HFFc6 (cell line): Measurements from ENCODE around the gene PTGES. TPM values are rescaled to one million over a fixed set of nuclear protein-coding genes. Genes with fewer than 3 reads are reported as not detected.
A peak's percentile ranks its signal among the peaks of the same experiment; 100 is the strongest.

Source experiments
- DNase-seq: peaks from one replicate; pipeline ENCODE4 v3.0.0-alpha.2; 2018
- H3K27ac Mint-ChIP-seq: 2 replicates; pipeline ENCODE4 v1.8.0; 2020; ENCODE audit warnings: mild to moderate bottlenecking, mixed read lengths
- H3K27me3 Mint-ChIP-seq: 2 replicates; pipeline ENCODE4 v1.8.0; 2021; ENCODE audit warnings: mild to moderate bottlenecking, moderate library complexity, mixed read lengths; ENCODE audit not compliant: insufficient read depth
- H3K36me3 Mint-ChIP-seq: 2 replicates; pipeline ENCODE4 v1.8.0; 2021; ENCODE audit warnings: low read depth, mixed read lengths
- H3K4me1 Mint-ChIP-seq: 2 replicates; pipeline ENCODE4 v1.8.0; 2020; ENCODE audit warnings: low read depth, mixed read lengths
- H3K4me3 Mint-ChIP-seq: 2 replicates; pipeline ENCODE4 v1.8.0; 2020; ENCODE audit warnings: mild to moderate bottlenecking, moderate library complexity, mixed read lengths
- H3K9me3 Mint-ChIP-seq: 2 replicates; pipeline ENCODE4 v1.8.0; 2020; ENCODE audit warnings: mild to moderate bottlenecking, mixed read lengths
- CTCF ChIP-seq: fragments of 200-600 bp; sonication (generic); IDR thresholded peaks from 2 replicates; pipeline ENCODE4 v1.5.0; 2021; ENCODE audit warnings: antibody characterized with exemption, mild to moderate bottlenecking
- total RNA-seq, 6 experiments: library from RNA; stranded (reverse); fragmentation: NEBNext Ultra II Directional; extraction: Animal tissue kit (Norgen Biotek cat#: 25700); gene quantifications; 2 replicates in 1 of 6; 3 replicates in 5 of 6; pipeline ENCODE4 v1.2.3, GENCODE V29; 2021

Gene PTGES
- total RNA-seq, 6 experiments from 2014 or later = 11.3 to 29.6 (median 26.0) TPM

GRCh38 chr9:129697656-129698253, 55.1 kb downstream of the PTGES start:
- Mint-ChIP-seq H3K4me3 (peak overlapping the region; percentile 74), H3K9me3 (no peaks in the 10 kb centered on the region), H3K27ac (peak overlapping the region; percentile 97), H3K27me3 (peaks cover 4% of the 10 kb centered on the region; the same call in 1 of the 2 replicates), H3K36me3 (peaks cover 25% of the 10 kb centered on the region), H3K4me1 (peaks cover 74% of the 10 kb centered on the region)
- TF ChIP-seq CTCF = peak; percentile 16; the same call in 1 of the 2 replicates
- peak; percentile 80 for DNase-seq

- Mint-ChIP-seq H3K9me3 (no peaks in the 10 kb centered on the region; the same call in 1 of the 2 replicates), H3K36me3 (peaks cover 27% of the 10 kb centered on the region), H3K27me3 (peaks cover 4% of the 10 kb centered on the region; the same call in 1 of the 2 replicates), H3K4me1 (peaks cover 67% of the 10 kb centered on the region), H3K4me3 (peak overlapping the region; percentile 82), H3K27ac (peak overlapping the region; percentile 97)
- TF ChIP-seq CTCF = no peak
- DNase-seq = peak; percentile 63
These were observed 55.7 kb downstream of the PTGES start for GRCh38 chr9:129696944-129697655.

GRCh38 chr9:129695870-129696269, 57.0 kb downstream of the PTGES start:
- DNase-seq = no peak
- peaks cover 58% of the 10 kb centered on the region for H3K4me1 Mint-ChIP-seq
- peaks cover 4% of the 10 kb centered on the region; the same call in 1 of the 2 replicates for H3K27me3 Mint-ChIP-seq
- H3K4me3 Mint-ChIP-seq = peak overlapping the region; percentile 9; the same call in 1 of the 2 replicates
- TF ChIP-seq CTCF = no peak
- peak overlapping the region; percentile 84; the same call in 1 of the 2 replicates for H3K27ac Mint-ChIP-seq
- peaks cover 26% of the 10 kb centered on the region for H3K36me3 Mint-ChIP-seq
- H3K9me3 Mint-ChIP-seq = no peaks in the 10 kb centered on the region; the same call in 1 of the 2 replicates

- no peak for TF ChIP-seq CTCF
These were observed 58.6 kb downstream of the PTGES start for GRCh38 chr9:129694243-129694646.

GRCh38 chr9:129693741-129694140, 59.1 kb downstream of the PTGES start:
- peak overlapping the region; percentile 84 for H3K27ac Mint-ChIP-seq
- H3K27me3 Mint-ChIP-seq = peaks cover 4% of the 10 kb centered on the region; the same call in 1 of the 2 replicates
- no peak for TF ChIP-seq CTCF
- H3K4me1 Mint-ChIP-seq = peaks cover 41% of the 10 kb centered on the region
- no peak overlapping the region for H3K4me3 Mint-ChIP-seq
- H3K36me3 Mint-ChIP-seq = peaks cover 21% of the 10 kb centered on the region
- H3K9me3 Mint-ChIP-seq = no peaks in the 10 kb centered on the region; the same call in 1 of the 2 replicates
- DNase-seq = no peak

More at GRCh38 chr9:129694243-129694646, 58.6 kb downstream of the PTGES start:
- H3K27me3 Mint-ChIP-seq = peaks cover 4% of the 10 kb centered on the region; the same call in 1 of the 2 replicates
- H3K4me3 Mint-ChIP-seq = peak overlapping the region; percentile 42; the same call in 1 of the 2 replicates
- no peaks in the 10 kb centered on the region; the same call in 1 of the 2 replicates for H3K9me3 Mint-ChIP-seq
- peak overlapping the region; percentile 84 for H3K27ac Mint-ChIP-seq
- H3K4me1 Mint-ChIP-seq = peaks cover 45% of the 10 kb centered on the region
- peaks cover 21% of the 10 kb centered on the region for H3K36me3 Mint-ChIP-seq
- no peak for DNase-seq
